WERI-Rb-1 (cell line): Measurements from ENCODE around the gene KIAA1549.

Experiments
- DNase-seq: peaks from one replicate; pipeline ENCODE4 v3.0.0-alpha.2; 2020
- H3K27ac ChIP-seq: fragments of 250-450 bp; sonication (Bioruptor Pico); 2 replicates; pipeline ENCODE4 v1.5.1; 2020; ENCODE audit warnings: mild to moderate bottlenecking, moderate library complexity
- H3K27me3 ChIP-seq: fragments of 250-450 bp; sonication (Bioruptor Pico); 2 replicates; pipeline ENCODE4 v1.5.1; 2021; ENCODE audit warnings: mild to moderate bottlenecking, low read depth, moderate library complexity; ENCODE audit not compliant: insufficient read depth, severe bottlenecking
- H3K36me3 ChIP-seq: fragments of 250-450 bp; sonication (Bioruptor Pico); 2 replicates; pipeline ENCODE4 v1.5.1; 2020; ENCODE audit warnings: mild to moderate bottlenecking, moderate library complexity
- H3K4me3 ChIP-seq: 2 replicates; pipeline ENCODE4 v1.5.1; 2011; ENCODE audit warnings: low read depth, mild to moderate bottlenecking, control low read depth, low read length
- H3K9me3 ChIP-seq: fragments of 250-450 bp; sonication (Bioruptor Pico); 2 replicates; pipeline ENCODE4 v1.5.1; 2021; ENCODE audit warnings: mild to moderate bottlenecking, moderate library complexity; ENCODE audit not compliant: severe bottlenecking
- TF ChIP-seq, protein P1 (sequence below): IDR thresholded peaks from 2 replicates; pipeline ENCODE4 v1.5.1; 2011; ENCODE audit warnings: low read depth, mild to moderate bottlenecking, control low read depth, inconsistent platforms, low read length

KIAA1549 gene

GRCh38 chr7:138842111-138842510 lies 139.1 kb downstream of the KIAA1549 start:
- Histone ChIP-seq H3K27ac (no peak overlapping the region), H3K36me3 (peaks cover 10% of the 10 kb centered on the region), H3K27me3 (no peaks in the 10 kb centered on the region), H3K9me3 (no peaks in the 10 kb centered on the region), H3K4me3 (no peak overlapping the region)
- TF ChIP-seq, protein P1, sequence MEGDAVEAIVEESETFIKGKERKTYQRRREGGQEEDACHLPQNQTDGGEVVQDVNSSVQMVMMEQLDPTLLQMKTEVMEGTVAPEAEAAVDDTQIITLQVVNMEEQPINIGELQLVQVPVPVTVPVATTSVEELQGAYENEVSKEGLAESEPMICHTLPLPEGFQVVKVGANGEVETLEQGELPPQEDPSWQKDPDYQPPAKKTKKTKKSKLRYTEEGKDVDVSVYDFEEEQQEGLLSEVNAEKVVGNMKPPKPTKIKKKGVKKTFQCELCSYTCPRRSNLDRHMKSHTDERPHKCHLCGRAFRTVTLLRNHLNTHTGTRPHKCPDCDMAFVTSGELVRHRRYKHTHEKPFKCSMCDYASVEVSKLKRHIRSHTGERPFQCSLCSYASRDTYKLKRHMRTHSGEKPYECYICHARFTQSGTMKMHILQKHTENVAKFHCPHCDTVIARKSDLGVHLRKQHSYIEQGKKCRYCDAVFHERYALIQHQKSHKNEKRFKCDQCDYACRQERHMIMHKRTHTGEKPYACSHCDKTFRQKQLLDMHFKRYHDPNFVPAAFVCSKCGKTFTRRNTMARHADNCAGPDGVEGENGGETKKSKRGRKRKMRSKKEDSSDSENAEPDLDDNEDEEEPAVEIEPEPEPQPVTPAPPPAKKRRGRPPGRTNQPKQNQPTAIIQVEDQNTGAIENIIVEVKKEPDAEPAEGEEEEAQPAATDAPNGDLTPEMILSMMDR, result no peak
- peak; percentile 23 for DNase-seq

GRCh38 chr7:138838166-138838565 lies 143.0 kb downstream of the KIAA1549 start:
- H3K9me3 ChIP-seq, result no peaks in the 10 kb centered on the region
- no peak for DNase-seq
- TF ChIP-seq, protein P1, result no peak; the same call in 1 of the 2 replicates
- H3K4me3 ChIP-seq, result no peak overlapping the region
- peaks cover 25% of the 10 kb centered on the region for H3K36me3 ChIP-seq
- H3K27me3 ChIP-seq, result no peaks in the 10 kb centered on the region
- no peak overlapping the region for H3K27ac ChIP-seq

DNA sequence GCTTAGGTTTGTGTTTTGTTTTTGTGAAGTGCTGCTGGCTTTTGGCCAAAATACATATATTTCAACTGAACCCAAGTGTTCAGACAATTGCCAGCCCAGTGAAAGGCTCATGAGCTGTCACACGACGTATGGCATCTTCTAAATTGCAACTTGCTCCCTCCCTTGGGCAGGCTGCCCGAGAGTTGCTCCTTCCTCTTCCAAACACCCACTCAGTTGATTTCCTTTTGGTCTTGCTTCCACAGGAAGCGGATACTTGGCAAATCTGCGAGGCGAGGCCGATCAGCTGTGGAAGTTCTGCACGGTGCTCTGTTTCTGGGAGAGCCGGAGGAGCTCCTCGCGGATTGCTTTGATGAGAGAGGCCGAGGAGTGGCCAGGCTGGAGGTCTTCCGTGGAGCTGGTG lies 143.6 kb downstream of the KIAA1549 start:
- no peaks in the 10 kb centered on the region for H3K9me3 ChIP-seq
- TF ChIP-seq, protein P1, result no peak
- H3K27me3 ChIP-seq, result no peaks in the 10 kb centered on the region
- DNase-seq, result no peak
- H3K27ac ChIP-seq, result no peak overlapping the region
- H3K36me3 ChIP-seq, result peaks cover 25% of the 10 kb centered on the region
- H3K4me3 ChIP-seq, result no peak overlapping the region

DNA sequence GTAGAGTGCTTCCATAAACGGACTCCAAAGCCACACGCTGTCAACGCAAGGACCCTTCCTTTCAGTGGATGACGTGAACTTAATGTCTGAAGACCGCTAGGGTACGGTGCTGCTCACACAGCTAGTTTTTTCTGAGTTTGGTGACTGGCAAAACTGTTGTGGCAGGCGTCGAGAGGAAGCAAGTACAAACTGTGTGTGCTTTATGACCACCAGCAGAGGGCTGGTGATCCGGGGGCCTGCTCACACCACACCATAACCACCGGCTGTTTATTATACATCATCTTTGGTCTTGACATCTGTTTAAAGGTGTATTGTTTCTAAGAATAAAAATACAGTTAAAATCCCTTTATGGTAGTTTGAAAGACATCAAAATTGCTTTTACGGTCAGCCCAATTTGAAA lies 146.1 kb downstream of the KIAA1549 start:
- TF ChIP-seq, protein P1, result no peak
- no peak overlapping the region for H3K4me3 ChIP-seq
- no peaks in the 10 kb centered on the region for H3K27me3 ChIP-seq
- H3K36me3 ChIP-seq, result peaks cover 23% of the 10 kb centered on the region
- no peaks in the 10 kb centered on the region for H3K9me3 ChIP-seq
- H3K27ac ChIP-seq, result no peak overlapping the region
- DNase-seq, result no peak

GRCh38 chr7:138834583-138834982 lies 146.6 kb downstream of the KIAA1549 start:
- H3K27ac ChIP-seq, result no peak overlapping the region
- H3K4me3 ChIP-seq, result no peak overlapping the region
- DNase-seq, result no peak
- TF ChIP-seq, protein P1, result no peak
- H3K36me3 ChIP-seq, result peaks cover 21% of the 10 kb centered on the region
- H3K27me3 ChIP-seq, result no peaks in the 10 kb centered on the region
- no peaks in the 10 kb centered on the region for H3K9me3 ChIP-seq

DNA sequence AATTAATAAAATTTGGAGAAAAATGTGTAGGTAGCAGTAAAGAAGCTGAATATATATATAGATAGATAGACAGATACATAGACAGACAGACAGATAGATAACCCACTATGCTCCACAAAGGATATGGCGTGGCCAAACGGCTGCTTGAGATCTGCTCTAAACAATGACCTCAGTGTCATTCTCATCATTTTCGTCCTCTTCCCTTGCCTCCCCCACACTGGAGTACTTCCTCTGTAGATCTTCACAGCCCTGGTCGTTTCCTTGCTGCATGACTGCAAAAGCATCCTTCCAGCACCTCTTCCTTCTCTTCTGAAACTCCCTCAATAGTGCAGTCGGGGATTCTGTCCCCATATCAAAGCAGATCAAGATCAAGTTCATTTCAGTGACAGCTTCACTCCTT lies 147.6 kb downstream of the KIAA1549 start:
- Histone ChIP-seq H3K4me3 (no peak overlapping the region), H3K27me3 (no peaks in the 10 kb centered on the region), H3K27ac (no peak overlapping the region), H3K9me3 (no peaks in the 10 kb centered on the region), H3K36me3 (peaks cover 21% of the 10 kb centered on the region)
- no peak for DNase-seq
- TF ChIP-seq, protein P1, result no peak
